SU-DHL-6 (cell line): ENCODE measurements around the gene PTPRN2.

Source experiments
- H2AFZ ChIP-seq: fragments of 200-600 bp; sonication (generic); 2 replicates; pipeline ENCODE4 v1.6.1; 2014; ENCODE audit warnings: low read depth, mild to moderate bottlenecking, moderate library complexity, mixed read lengths, antibody characterized with exemption, low read length; ENCODE audit not compliant: severe bottlenecking
- H3F3A ChIP-seq: fragments of 200-600 bp; shearing (Covaris generic); 2 replicates; pipeline ENCODE4 v1.6.0; 2016; ENCODE audit warnings: antibody characterized with exemption, mild to moderate bottlenecking; ENCODE audit not compliant: insufficient read depth
- H3K27ac ChIP-seq: fragments of 200-600 bp; sonication (generic); 2 replicates; pipeline ENCODE4 v1.5.1; 2016; ENCODE audit warnings: low read depth, mild to moderate bottlenecking, low read length, moderate library complexity, mixed read lengths
- H3K27me3 ChIP-seq: fragments of 200-600 bp; sonication (generic), shearing (Covaris generic); 2 replicates; pipeline ENCODE4 v1.6.0; 2014; ENCODE audit warnings: mild to moderate bottlenecking, low read length
- H3K36me3 ChIP-seq: fragments of 200-600 bp; sonication (generic); 2 replicates; pipeline ENCODE4 v1.6.1; 2014; ENCODE audit warnings: mild to moderate bottlenecking, low read length, mixed read lengths
- H3K4me2 ChIP-seq: fragments of 300-600, 200-600 bp; shearing (Covaris generic), sonication (generic); 2 replicates; pipeline ENCODE4 v1.6.0; 2014; ENCODE audit warnings: low read length, low read depth, mild to moderate bottlenecking; ENCODE audit not compliant: poor library complexity, severe bottlenecking
- H3K4me3 ChIP-seq: fragments of 200-600 bp; sonication (generic); 2 replicates; pipeline ENCODE4 v1.5.1; 2014; ENCODE audit warnings: antibody characterized with exemption, low read length, mild to moderate bottlenecking, mixed read lengths; ENCODE audit not compliant: insufficient read depth, poor library complexity, severe bottlenecking
- H3K79me2 ChIP-seq: fragments of 200-600 bp; sonication (generic); 2 replicates; pipeline ENCODE4 v1.6.1; 2014; ENCODE audit warnings: mild to moderate bottlenecking, low read length, moderate library complexity; ENCODE audit not compliant: insufficient read depth
- H3K9ac ChIP-seq: fragments of 200-600 bp; sonication (generic); 2 replicates; pipeline ENCODE4 v1.7.0; 2014; ENCODE audit warnings: mild to moderate bottlenecking, low read length
- H3K9me2 ChIP-seq: fragments of 200-600 bp; sonication (generic); replicated peaks from 2 replicates; pipeline ENCODE4 v1.6.1; 2014; ENCODE audit warnings: low read length; ENCODE audit not compliant: insufficient read depth
- H3K9me3 ChIP-seq: fragments of 200-600 bp; sonication (generic); 2 replicates; pipeline ENCODE4 v1.6.1; 2014; ENCODE audit warnings: low read length, mixed read lengths; ENCODE audit not compliant: insufficient read depth
- H4K20me1 ChIP-seq: fragments of 200-600 bp; sonication (generic); 2 replicates; pipeline ENCODE4 v1.6.1; 2014; ENCODE audit warnings: low read depth, mild to moderate bottlenecking, antibody characterized with exemption, low read length, moderate library complexity, mixed read lengths
- EZH2phosphoT487 ChIP-seq: fragments of 200-600 bp; sonication (generic), shearing (Covaris generic); conservative IDR thresholded peaks from 2 replicates; pipeline ENCODE4 v1.6.1; 2018; ENCODE audit warnings: mild to moderate bottlenecking, antibody characterized with exemption, low read length, moderate library complexity, mixed read lengths
- TF ChIP-seq, protein P1 (sequence below): fragments of 200-600 bp; sonication (generic); IDR thresholded peaks from one replicate; pipeline ENCODE4 v1.5.1; 2017; ENCODE audit warnings: antibody characterized with exemption, mild to moderate bottlenecking, low read length, moderate library complexity; ENCODE audit not compliant: insufficient read depth, poor library complexity, severe bottlenecking

Gene PTPRN2

DNA sequence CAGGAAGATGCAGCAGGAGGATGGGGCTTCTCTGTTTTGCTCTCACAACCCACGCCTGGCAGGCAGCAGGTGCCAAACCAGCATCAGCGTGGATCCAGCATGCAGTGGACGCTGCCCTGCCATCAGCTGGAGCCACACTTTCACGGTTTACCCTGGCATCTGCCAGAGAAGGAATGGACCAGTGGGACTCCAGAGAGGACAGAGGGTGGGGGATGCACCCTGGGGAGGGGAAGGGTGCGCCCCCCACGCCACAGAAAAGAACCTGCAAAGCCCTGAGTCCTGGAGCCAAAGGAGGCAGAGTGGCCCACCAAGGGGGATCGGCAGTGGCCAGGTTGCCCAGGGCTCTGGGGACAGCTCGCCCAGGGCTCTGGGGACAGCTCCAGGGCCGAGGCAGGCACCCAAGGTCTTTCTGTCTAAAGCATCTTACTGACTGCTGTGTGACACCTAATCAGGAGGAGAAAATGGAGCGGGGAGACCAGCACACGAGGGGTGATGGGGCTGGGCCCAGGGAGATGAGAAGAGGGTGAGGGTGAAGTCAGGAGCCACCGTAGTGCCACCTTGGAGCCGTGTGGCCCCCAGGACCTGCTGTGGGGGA lies 1025.7 kb downstream of the PTPRN2 start:
- Histone ChIP-seq H3K9me3 (no peaks in the 10 kb centered on the region), H3K4me2 (no peak overlapping the region), H3K9ac (no peak overlapping the region), H3K4me3 (no peak overlapping the region), H3K27ac (no peak overlapping the region), H3K79me2 (no peaks in the 10 kb centered on the region), H3K9me2 (no peaks in the 10 kb centered on the region), H4K20me1 (no peaks in the 10 kb centered on the region), H3K36me3 (no peaks in the 10 kb centered on the region), H3F3A (no peaks in the 10 kb centered on the region), H3K27me3 (no peaks in the 10 kb centered on the region), H2AFZ (no peak overlapping the region)
- TF ChIP-seq, protein P1, sequence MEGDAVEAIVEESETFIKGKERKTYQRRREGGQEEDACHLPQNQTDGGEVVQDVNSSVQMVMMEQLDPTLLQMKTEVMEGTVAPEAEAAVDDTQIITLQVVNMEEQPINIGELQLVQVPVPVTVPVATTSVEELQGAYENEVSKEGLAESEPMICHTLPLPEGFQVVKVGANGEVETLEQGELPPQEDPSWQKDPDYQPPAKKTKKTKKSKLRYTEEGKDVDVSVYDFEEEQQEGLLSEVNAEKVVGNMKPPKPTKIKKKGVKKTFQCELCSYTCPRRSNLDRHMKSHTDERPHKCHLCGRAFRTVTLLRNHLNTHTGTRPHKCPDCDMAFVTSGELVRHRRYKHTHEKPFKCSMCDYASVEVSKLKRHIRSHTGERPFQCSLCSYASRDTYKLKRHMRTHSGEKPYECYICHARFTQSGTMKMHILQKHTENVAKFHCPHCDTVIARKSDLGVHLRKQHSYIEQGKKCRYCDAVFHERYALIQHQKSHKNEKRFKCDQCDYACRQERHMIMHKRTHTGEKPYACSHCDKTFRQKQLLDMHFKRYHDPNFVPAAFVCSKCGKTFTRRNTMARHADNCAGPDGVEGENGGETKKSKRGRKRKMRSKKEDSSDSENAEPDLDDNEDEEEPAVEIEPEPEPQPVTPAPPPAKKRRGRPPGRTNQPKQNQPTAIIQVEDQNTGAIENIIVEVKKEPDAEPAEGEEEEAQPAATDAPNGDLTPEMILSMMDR = no peak
- no peak for TF ChIP-seq EZH2phosphoT487

DNA sequence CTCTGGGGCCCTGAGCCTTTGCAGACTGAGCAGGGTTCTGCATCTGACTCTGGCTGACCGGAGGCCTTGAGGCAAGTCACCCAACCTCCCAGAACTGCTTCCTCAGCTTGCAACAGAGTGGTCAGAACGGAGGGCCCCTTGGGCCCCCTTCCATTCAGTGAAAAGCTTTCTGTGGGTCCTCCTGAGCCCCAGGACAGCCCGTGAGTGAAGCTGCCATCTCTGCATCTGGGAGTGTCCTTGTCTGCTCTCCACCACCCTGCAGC lies 1026.2 kb downstream of the PTPRN2 start:
- H3K27me3 ChIP-seq = no peaks in the 10 kb centered on the region

DNA sequence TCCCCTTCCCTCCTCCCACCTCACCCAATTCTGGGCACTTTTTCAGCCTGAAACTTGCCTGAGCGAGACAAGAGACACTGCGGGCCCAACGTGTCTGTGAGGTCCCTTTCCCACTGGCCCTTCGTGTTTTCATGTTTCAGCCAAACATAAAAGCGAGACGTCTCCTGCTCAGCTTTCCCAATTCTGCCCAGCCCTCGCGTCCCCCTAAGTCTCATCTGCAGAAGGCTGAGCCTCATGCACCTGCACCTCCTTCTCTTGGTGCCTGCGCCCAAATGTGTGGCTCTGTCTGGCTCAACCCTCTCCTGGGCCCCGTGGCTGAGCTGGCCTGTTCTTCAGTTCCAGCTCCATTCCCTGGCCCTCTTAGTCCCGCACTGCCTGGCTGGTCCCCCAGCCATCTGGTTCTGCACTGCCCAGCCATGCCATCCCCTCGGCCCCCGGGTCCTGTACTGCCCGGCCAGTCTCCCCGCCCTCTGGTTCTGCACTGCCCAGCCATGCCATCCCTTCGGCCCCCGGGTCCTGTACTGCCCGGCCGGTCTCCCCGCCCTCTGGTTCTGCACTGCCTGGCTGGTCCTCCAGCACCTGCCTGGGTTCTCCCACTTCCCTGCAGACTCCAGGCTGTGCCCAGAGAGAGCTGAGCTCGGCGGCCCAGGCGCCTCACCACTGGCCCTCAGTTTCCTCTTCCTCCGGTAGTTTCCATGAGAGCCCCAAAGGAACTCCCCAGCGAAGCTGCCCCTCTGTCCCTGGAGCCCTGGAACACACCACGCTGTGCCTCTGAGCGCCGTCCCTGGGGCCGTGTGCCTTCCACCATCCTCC lies 1026.7 kb downstream of the PTPRN2 start:
- no peaks in the 10 kb centered on the region for H3F3A ChIP-seq
- H3K36me3 ChIP-seq = no peaks in the 10 kb centered on the region
- no peak overlapping the region for H3K27ac ChIP-seq
- no peak overlapping the region for H3K4me3 ChIP-seq
- H3K9me3 ChIP-seq = no peaks in the 10 kb centered on the region
- no peak overlapping the region for H3K9ac ChIP-seq
- H3K27me3 ChIP-seq = no peaks in the 10 kb centered on the region
- H2AFZ ChIP-seq = no peak overlapping the region
- H3K9me2 ChIP-seq = no peaks in the 10 kb centered on the region
- H3K4me2 ChIP-seq = no peak overlapping the region
- no peaks in the 10 kb centered on the region for H3K79me2 ChIP-seq
- H4K20me1 ChIP-seq = no peaks in the 10 kb centered on the region
- no peak for TF ChIP-seq EZH2phosphoT487
- TF ChIP-seq, protein P1 = no peak

More for the DNA sequence above, 1026.2 kb downstream of the PTPRN2 start:
- Histone ChIP-seq H4K20me1 (no peaks in the 10 kb centered on the region), H3F3A (no peaks in the 10 kb centered on the region), H3K4me2 (no peak overlapping the region), H3K27ac (no peak overlapping the region), H3K36me3 (no peaks in the 10 kb centered on the region), H3K4me3 (no peak overlapping the region), H2AFZ (no peak overlapping the region), H3K79me2 (no peaks in the 10 kb centered on the region), H3K9me3 (no peaks in the 10 kb centered on the region), H3K9me2 (no peaks in the 10 kb centered on the region), H3K9ac (no peak overlapping the region)
- TF ChIP-seq, protein P1 = no peak
- TF ChIP-seq EZH2phosphoT487 = no peak
